Activated naive CD8-positive, alpha-beta T cell treated with anti-CD3 and anti-CD28 coated beads, Interleukin-2, amount 10 ng/mL, durations not matched to agents 7 days and 5 days (primary cell): ENCODE results near the gene DMD. TPM values are rescaled to one million over a fixed set of nuclear protein-coding genes. Genes with fewer than 3 reads are reported as not detected.

Experiments used
- microRNA-seq: library from miRNA; unstranded; fragments of <30 nt; microRNA quantifications from one replicate; pipeline ENCODE4 v1.2.0, GENCODE V29; 2022
- total RNA-seq, 2 experiments: library from RNA; stranded (reverse); gene quantifications; one replicate each; pipeline ENCODE4 v1.2.3, GENCODE V29; 2021

The DMD gene
- total RNA-seq, 2 experiments from 2014 or later = 0.17 TPM; not detected in 1

Small RNAs within 50 kb of the gene (microRNA-seq; reads per million reads assigned to microRNA genes)
- gene MIR3915 = not detected
- gene MIR548F5 = not detected
